HG03342 (cell line): ENCODE results near the gene COL25A1.
"Not testable (repeated sequence)": the region's sequence is repeated elsewhere in the genome, so short reads cannot be mapped to it uniquely, and the experiment has no call there.

Source experiments
- ATAC-seq: cut with Tn5 transposase; IDR thresholded peaks from one replicate; pipeline ENCODE4 v1.9.1; 2021; ENCODE audit warnings: mild to moderate bottlenecking, moderate library complexity; ENCODE audit not compliant: unreplicated experiment

COL25A1 gene

GRCh38 chr4:109174224-109174953, 128.1 kb downstream of the COL25A1 start:
- ATAC-seq: no peak

DNA sequence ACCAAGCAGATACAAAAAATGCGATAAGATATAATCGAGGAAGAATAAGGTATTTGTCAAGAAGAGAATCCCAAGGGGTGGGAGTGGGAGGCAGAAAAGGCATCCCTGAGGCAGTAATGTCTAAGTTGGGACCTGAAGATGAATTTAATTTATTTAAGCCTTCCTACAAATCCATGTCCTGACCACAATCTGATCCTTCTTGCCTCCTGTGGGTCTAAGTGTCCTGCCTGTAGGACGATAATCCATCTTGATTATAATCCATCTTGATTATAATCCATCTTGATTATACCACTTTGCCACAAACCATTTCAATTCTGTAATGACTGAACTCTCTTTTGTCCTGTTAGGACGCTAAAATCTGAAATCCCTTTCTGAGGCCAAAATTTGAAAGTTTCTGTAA, 130.2 kb downstream of the COL25A1 start:
- ATAC-seq: no peak

DNA sequence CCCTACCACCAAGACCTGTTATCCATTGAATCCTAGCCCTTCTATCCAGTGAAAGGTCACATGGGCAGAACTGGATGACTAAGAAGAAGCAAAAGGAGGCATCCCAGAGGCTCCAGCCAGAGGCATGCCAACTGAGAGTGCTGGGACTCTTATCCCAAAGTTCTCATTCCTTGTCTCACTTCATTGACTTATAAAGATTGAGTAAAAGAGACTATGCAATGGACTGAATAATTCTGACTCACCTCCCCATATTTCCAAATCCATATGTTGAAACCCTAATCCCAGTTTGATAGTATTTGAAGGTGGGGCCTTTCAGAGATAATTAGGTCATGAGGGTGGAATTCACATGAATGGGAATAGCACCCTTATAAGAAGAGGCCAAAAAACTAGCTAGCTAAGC, 131.4 kb downstream of the COL25A1 start:
- ATAC-seq: no peak

- no peak for ATAC-seq
Measured at GRCh38 chr4:109169170-109169569, 133.3 kb downstream of the COL25A1 start.

GRCh38 chr4:109166586-109166985, 135.9 kb downstream of the COL25A1 start:
- no peak for ATAC-seq

DNA sequence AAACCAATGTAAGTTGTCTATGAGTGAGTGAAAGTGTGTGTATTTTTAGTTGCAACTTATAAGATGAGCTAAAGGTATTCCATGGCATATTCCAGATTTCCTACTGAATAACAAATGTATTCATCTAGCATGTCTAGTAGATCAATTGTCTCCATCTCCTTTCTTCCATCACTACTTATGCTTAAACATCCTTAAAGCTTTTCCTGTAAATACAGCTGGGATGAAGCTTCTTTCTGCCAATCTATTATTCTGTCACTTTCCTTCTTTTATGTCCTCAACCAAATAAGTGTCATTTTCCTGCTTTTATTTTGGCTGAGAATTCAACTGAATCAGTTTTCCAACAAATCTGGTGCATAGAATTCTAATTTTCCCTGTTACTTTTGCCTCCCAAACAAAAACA, 136.3 kb downstream of the COL25A1 start:
- ATAC-seq: no peak

DNA sequence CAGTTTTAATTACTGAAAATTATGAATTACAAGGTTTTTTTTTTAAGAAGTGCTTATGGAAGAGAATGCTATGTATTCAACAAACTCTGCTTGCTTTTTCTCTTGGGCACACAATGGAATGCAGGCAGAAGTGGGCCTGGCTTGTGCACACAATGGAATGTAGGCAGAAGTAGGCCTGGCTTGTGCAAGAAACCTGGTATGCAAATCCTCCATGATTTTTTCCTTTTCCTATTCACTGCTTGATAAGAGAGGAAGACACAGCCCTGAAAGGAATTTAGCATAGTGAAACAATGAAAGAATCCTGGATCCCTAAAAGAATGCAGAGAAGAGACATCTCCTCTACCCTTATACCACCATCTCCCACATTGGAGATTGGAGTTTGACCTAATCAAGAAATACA, 138.4 kb downstream of the COL25A1 start:
- no peak for ATAC-seq

GRCh38 chr4:109163493-109163892, 139.0 kb downstream of the COL25A1 start:
- ATAC-seq: no peak

DNA sequence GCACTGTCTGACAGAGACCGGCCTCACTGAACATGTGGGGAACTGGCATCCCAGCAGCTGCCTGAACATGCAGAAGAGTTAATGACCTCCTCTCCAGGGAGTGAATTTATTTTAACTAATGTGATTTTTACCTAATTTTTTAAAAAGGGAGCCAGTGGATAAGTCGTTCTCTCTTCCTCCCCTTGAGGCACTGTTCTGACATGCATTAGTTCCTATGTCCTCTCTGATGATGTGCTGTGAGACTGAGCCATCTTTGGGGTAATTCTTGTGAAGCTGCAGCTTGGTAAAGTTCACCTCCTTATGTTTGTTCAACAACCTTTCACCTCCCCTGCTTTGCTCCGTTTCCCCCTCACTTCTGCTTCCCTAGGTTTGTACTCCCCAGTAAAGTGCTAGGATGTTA, 139.7 kb downstream of the COL25A1 start:
- no peak for ATAC-seq

GRCh38 chr4:109160494-109160893, 142.0 kb downstream of the COL25A1 start:
- no peak for ATAC-seq

DNA sequence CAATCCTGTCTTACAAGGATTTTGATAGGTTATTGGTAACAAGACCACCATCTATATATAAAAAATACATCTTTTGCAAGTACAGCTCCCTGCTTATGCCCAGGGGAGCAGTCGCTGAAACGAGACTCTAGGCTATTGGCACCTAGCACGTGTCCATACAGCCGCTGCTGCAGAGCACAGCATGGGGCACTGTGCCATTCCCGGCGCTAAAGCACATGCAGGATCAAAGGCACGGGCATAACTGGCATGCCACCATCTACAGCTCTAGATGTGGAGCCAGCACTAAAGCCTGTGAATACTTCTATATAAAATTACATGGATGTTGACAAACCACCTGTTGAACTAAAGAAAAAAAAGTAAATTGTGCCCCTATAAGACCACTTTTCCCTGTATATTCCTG, 144.8 kb downstream of the COL25A1 start:
- ATAC-seq: no peak

DNA sequence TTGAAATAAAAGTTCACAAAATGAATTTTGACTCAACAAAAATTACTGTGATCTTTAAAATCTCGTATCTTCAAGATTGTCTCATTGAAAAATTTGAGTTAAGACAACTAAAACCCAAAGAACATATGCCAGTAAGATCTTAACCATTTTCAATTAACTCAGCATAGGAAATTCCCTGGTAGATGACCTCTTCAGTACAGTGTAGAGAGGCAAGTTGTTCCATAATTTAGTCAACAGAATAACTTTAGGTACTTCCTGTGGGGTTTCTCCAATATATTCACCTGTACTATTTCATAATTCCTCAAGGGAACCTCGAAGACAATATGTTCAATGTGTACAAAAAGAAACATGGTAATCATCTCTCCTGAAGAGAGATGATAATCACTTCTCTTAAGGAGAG, 145.3 kb downstream of the COL25A1 start:
- no peak for ATAC-seq

DNA sequence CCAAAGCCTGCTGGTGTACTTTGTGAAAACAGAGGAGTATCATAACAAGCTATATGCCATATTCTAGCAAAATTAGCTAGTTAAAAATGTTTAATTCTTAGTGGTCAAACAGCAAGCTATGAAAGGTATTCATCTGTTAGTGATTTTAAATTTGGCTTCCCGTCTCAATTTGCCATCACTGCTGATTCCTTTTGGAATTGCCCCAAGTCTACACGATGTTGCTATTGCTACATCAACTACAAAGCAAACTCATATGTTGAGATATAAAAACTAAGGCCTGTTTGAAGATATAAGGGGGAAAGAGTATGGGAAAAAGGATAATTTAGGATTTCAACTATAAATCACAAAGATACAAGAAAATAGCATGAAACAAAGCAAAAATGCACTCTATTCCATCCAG, 146.1 kb downstream of the COL25A1 start:
- no peak for ATAC-seq

DNA sequence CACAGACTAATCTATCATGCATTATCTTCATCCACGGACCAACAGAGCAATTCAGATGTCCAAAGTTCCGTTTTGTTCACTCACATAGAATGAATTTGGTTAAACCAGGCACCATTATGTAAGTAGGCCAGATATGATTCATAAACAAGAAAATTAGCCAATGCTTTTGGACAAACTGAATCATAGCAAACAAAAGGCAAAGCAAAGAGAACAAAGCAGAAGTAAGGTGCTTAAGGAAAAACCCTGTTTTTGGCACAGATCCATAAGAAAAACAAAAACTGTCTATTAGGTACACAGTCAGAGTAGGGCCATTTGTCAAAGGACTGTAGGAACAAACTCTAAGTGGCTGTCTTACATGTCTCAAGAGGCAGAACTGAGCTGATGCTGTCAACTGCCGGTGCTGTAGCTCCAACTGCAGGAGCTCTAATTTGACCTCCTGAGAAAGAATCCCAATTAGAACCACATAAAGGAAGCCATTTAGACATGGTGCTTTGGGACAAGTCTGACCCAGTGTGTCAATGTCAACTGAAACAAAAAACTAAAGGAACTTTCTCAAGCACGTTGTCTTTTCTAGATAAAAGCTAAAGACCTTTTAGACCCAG, 146.7 kb downstream of the COL25A1 start:
- no peak for ATAC-seq

DNA sequence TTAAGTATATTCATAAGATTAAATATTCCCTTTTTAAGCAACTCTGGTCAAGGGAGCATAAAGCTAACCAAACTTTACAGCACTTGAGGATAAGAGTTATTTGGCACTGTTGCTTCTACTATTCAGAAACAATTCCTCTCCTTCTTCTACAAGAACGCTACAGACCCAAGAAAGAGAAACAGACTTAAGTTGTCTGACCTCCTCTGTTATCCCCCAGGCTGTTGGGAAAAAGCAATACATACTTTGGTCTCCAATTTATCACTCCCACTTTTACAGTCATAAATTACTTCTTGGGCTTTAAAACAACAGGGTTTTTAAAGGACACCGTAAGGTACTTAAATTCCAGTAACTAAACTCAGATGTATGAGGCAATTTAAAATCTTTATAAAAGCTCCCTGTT, 147.4 kb downstream of the COL25A1 start:
- ATAC-seq: no peak

DNA sequence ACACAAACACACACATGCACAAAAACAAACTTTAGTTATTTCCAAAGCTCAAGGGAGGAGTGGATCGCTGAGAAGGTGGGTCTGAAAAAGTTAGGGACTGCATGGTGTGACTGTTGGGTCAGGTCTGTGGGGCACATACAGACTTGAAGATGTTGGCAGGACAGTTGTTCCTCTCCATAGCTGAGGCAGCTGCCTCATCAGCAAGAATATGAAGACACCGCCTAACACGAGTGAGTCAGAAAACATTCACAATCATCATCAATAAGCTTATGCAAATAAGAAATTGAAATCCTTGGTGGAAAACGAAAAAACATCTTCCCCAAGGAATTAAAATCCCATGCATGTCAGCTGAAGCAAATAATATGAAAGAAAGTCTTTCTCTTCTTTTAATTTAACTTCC, 148.0 kb downstream of the COL25A1 start:
- no peak for ATAC-seq

- ATAC-seq: no peak
Measured at GRCh38 chr4:109149836-109150235, 152.6 kb downstream of the COL25A1 start.

GRCh38 chr4:109148577-109149075, 153.8 kb downstream of the COL25A1 start:
- no peak for ATAC-seq

DNA sequence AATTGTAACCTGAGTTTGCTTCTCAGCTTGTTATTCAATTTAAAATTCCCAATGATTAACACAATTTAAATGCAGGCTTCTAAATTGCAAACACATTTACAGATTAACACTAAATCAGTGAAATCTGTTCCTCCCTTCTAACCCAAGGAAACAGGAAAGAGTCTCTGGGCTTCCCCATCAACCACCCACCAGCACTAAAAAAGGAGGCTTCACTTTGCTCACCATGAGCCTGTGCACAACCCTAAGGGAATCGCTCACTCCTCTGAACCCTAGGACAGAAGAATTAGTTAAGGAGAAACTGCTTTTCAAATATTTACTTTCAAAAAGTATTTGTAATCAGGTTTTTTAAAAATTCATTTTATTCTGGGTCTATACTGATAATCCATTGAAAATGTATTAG, 155.3 kb downstream of the COL25A1 start:
- no peak for ATAC-seq

DNA sequence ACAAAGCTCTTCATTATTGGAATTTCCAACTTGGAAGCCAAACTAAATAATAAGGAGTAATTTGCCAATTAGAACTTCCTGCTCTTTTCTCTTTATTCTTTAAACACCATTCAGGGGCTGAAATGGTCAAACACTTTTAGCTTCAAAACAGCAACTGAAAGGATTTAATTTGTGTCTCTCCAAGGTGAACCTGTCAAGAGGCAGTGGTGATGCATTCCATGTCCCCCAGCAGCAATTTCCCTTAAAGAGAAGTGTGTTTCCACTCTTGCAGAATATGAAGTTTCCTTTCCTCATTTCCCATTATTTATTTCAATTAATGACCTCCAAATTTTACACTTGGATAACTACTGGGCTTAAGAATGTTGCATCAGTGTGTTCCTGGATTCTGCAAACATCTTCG, 156.0 kb downstream of the COL25A1 start:
- no peak for ATAC-seq

- not testable (repeated sequence) for ATAC-seq
Measured at GRCh38 chr4:109138125-109138524, 164.3 kb downstream of the COL25A1 start.

DNA sequence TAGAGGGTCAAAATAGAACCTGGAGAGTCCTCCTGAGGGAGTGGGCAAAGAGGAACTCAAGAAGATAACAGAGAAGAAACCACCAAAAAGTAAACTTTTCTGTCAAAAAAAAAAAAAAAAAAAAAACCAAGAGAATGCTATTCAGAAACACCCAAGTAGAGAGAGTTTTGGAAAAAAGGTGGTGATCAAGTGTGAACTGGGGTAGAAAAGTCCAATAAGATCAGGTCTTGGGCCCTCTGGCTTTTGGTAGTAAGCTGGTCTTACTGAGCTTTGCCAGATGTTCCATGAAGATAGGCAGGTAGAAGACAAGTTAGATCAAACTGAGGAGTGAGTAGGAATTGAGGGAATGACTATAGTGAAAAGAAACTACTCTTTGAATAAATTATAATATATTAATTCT, 167.5 kb downstream of the COL25A1 start:
- ATAC-seq: no peak

GRCh38 chr4:109134268-109134667, 168.2 kb downstream of the COL25A1 start:
- ATAC-seq: no peak
